Pancreas (tissue), 10 donors: ENCODE measurements around the gene ZSWIM4. TPM values are rescaled to one million over a fixed set of nuclear protein-coding genes. Genes with fewer than 3 reads are reported as not detected.

Experiments used
- ATAC-seq, 4 donors: fragments of 200-7000 bp; cut with Tn5 transposase; one replicate each; pipeline versions ENCODE4 v1.8.0 to v1.9.1; 2020; ENCODE audit warnings: mild to moderate bottlenecking in 4 of 4, moderate library complexity in 4 of 4
- DNase-seq, 6 donors: peaks; one replicate each; pipeline ENCODE4 v3.0.0-alpha.2; 2020
- FAIRE-seq: peaks from 2 replicates; lab custom pipeline; 2012; peaks lifted over from hg19 to GRCh38; lab: Jason Lieb, UNC
- H3K27ac ChIP-seq, 4 donors: fragments of 200-600 bp; sonication (generic); 1 replicate in 3 of 4; 2 replicates in 1 of 4; pipeline versions ENCODE4 v1.5.0 to v1.8.0; 2020
- H3K27me3 ChIP-seq, 4 donors: fragments of 200-600 bp; one replicate each; pipeline ENCODE4 v1.8.0; 2021
- H3K36me3 ChIP-seq, 3 donors: fragments of 200-600 bp; sonication (generic) in 1 of 3; one replicate each; pipeline versions ENCODE4 v1.5.0 to v1.8.0; 2020 to 2021
- H3K4me1 ChIP-seq, 3 donors: fragments of 200-600 bp; one replicate each; pipeline ENCODE4 v1.8.0; 2021
- H3K4me3 ChIP-seq, 4 donors: fragments of 200-600 bp; sonication (generic) in 2 of 4; one replicate each; pipeline versions ENCODE4 v1.5.0 to v1.8.0; 2020 to 2021
- H3K9me3 ChIP-seq, 4 donors: fragments of 200-600 bp; one replicate each; pipeline ENCODE4 v1.8.0; 2021
- WGBS, 2 donors: extraction: QIAGEN DNeasy Blood & Tissue Kit; methylation state at CpG; one replicate each; pipeline ENCODE4 v1.1.7; 2013; 5-methylcytosine and 5-hydroxymethylcytosine counted together
- intact Hi-C, 3 donors: fragments of 100-400 bp; cut with DNase I; formaldehyde crosslinking; loops; one replicate each; pipeline versions ENCODE4 v1.11.1 to v1.14.2; 2022
- polyA plus RNA-seq, 2 donors: library from polyadenylated mRNA; stranded (reverse); fragments of 200-250 nt; gene quantifications; one replicate each; pipeline ENCODE4 v1.2.3, GENCODE V29; 2013
- total RNA-seq, 6 donors: library from RNA; stranded (reverse); fragmentation: NEBNext Ultra II Directional in 4 of 6; extraction: Animal tissue kit (Norgen Biotek cat#: 25700) in 4 of 6; gene quantifications; one replicate each; pipeline versions ENCODE4 v1.2.1 to v1.2.4, GENCODE V29; 2021 to 2023
- TF ChIP-seq, protein P1 (sequence below), 4 donors: fragments of 200-600 bp; sonication (generic) in 3 of 4; IDR thresholded peaks; one replicate each; pipeline versions ENCODE4 v1.5.0 to v1.8.0; 2021; ENCODE audit warnings: antibody characterized with exemption in 4 of 4
- donor health status: healthy with polysubstance abuse.
- donor health status: DM: no; HTN: no; CAD: no; lungs with moderate emphysema.
- donor health status: DM: no; HTN: no; CAD: no.
- donor health status: control.
- donor health status: control.
- donor health status: Bipolar disorder and iron deficiency.
- donor health status: DM: yes; HTN: yes; CAD: no.
- donor health status: DM: no; HTN: no; CAD: no.
- donor health status: DM: no; HTN: no; CAD: no.
- donor health status: DM: yes; HTN: yes; CAD: no.

The ZSWIM4 gene
- total and polyA plus RNA-seq, 8 donors: 1.9 to 9.3 (median 3.9) TPM

- peak in 1 of 4 donors; percentile 13 for ATAC-seq
- H3K36me3 ChIP-seq: peaks cover 0 to 32% (median 0%) of the 10 kb centered on the region in 3 donors
- H3K9me3 ChIP-seq: no peaks in the 10 kb centered on the region
- WGBS, 2 donors: 54 to 66% methylated on average over 19 of the region's 19 CpGs
- peaks cover 0 to 5% (median 0%) of the 10 kb centered on the region in 3 donors for H3K4me1 ChIP-seq
- no peak for FAIRE-seq
- no peaks in the 10 kb centered on the region for H3K27me3 ChIP-seq
- intact Hi-C loops: no loop called here
- TF ChIP-seq, protein P1, sequence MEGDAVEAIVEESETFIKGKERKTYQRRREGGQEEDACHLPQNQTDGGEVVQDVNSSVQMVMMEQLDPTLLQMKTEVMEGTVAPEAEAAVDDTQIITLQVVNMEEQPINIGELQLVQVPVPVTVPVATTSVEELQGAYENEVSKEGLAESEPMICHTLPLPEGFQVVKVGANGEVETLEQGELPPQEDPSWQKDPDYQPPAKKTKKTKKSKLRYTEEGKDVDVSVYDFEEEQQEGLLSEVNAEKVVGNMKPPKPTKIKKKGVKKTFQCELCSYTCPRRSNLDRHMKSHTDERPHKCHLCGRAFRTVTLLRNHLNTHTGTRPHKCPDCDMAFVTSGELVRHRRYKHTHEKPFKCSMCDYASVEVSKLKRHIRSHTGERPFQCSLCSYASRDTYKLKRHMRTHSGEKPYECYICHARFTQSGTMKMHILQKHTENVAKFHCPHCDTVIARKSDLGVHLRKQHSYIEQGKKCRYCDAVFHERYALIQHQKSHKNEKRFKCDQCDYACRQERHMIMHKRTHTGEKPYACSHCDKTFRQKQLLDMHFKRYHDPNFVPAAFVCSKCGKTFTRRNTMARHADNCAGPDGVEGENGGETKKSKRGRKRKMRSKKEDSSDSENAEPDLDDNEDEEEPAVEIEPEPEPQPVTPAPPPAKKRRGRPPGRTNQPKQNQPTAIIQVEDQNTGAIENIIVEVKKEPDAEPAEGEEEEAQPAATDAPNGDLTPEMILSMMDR (IDR thresholded peaks at IDR 0.05): no peak
- peak overlapping the region; percentile 53 to 78 (median 68) for H3K4me3 ChIP-seq
- no peak for DNase-seq
- H3K27ac ChIP-seq: peak overlapping the region in 2 of 4 donors; percentile 11 to 52
Observed at GRCh38 chr19:13765395-13766094, 29.7 kb upstream of the ZSWIM4 start.

DNA sequence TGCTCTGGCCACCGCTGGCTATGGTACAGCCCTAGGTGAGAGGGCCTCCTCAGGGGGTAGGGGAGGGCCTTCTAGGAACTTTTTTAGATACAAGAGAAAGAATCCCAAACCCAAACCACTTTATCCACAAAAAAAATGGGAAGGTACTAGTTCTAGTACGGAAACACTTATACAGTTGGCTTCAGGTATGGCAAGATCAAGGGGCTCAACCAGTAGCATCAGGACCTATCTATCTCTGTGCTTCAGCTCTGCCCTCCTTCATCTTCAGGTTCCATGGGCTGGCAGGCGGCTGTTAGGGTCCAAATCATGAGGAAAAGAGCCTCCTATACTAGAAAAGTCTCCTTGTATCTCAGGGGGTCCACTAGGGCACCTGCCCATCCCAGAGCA is 29.2 kb upstream of the ZSWIM4 start:
- WGBS, 2 donors: 95 to 97% methylated on average over 3 of the region's 3 CpGs
- H3K27ac ChIP-seq: no peak overlapping the region

GRCh38 chr19:13768510-13768909 is 26.7 kb upstream of the ZSWIM4 start:
- no peaks in the 10 kb centered on the region for H3K27me3 ChIP-seq
- ATAC-seq: no peak
- H3K36me3 ChIP-seq: peaks cover 0 to 29% (median 0%) of the 10 kb centered on the region in 3 donors
- intact Hi-C loops: no loop called here
- H3K9me3 ChIP-seq: no peaks in the 10 kb centered on the region
- TF ChIP-seq, protein P1 (IDR thresholded peaks at IDR 0.05): no peak
- H3K4me1 ChIP-seq: peaks cover 0 to 5% (median 0%) of the 10 kb centered on the region in 3 donors
- no peak overlapping the region for H3K27ac ChIP-seq
- peak in 2 of 6 donors; percentile 51 to 81 for DNase-seq
- no peak for FAIRE-seq
- H3K4me3 ChIP-seq: no peak overlapping the region
- WGBS, 2 donors: 94 to 95% methylated on average over 19 of the region's 19 CpGs

More for the DNA sequence above, 29.2 kb upstream of the ZSWIM4 start:
- peaks cover 0 to 5% (median 0%) of the 10 kb centered on the region in 3 donors for H3K4me1 ChIP-seq
- H3K4me3 ChIP-seq: no peak overlapping the region
- H3K27me3 ChIP-seq: no peaks in the 10 kb centered on the region
- intact Hi-C loops: no loop called here
- peaks cover 0 to 32% (median 0%) of the 10 kb centered on the region in 3 donors for H3K36me3 ChIP-seq
- FAIRE-seq: no peak
- no peak for DNase-seq
- ATAC-seq: no peak
- TF ChIP-seq, protein P1 (IDR thresholded peaks at IDR 0.05): no peak
- no peaks in the 10 kb centered on the region for H3K9me3 ChIP-seq

DNA sequence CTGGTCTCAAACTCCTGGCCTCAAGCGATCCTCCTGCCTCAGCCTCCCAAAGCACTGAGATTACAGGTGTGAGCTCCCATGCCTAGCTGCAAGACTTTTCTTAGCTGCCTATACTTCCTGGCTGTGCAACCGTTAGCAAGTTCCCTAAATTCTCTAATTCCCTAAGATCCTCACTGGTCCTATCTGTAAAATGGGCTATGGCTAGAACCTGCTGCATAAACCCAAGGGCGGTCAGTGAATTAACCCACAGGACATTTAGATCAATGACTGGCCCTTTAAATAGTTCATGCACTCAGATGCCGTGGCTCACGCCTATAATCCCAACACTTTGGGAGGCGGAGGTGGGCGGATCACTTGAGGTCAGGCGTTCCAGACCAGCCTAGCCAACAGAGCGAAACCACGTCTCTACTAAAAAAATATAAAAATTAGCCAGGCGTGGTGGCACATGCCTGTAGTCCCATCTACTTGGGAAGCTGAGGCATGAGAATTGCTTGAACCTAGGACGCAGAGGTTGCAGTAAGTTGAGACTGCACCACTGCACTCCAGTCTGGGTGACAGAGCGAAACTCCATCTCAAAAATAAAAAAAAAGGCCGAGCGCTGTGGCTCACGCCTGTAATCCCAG is 25.1 kb upstream of the ZSWIM4 start:
- Histone ChIP-seq H3K9me3 (no peaks in the 10 kb centered on the region), H3K4me1 (peaks cover 0 to 10% (median 4%) of the 10 kb centered on the region in 3 donors), H3K27ac (no peak overlapping the region), H3K4me3 (no peak overlapping the region), H3K27me3 (no peaks in the 10 kb centered on the region), H3K36me3 (peaks cover 0 to 29% (median 0%) of the 10 kb centered on the region in 3 donors)
- WGBS, 2 donors: 91 to 92% methylated on average over 16 of the region's 16 CpGs
- TF ChIP-seq, protein P1 (IDR thresholded peaks at IDR 0.05): no peak
- DNase-seq (no peak), FAIRE-seq (no peak), ATAC-seq (no peak)
- intact Hi-C loops: no loop called here
